GF-D8 (cell line): ENCODE data around the gene AP3S1.

Source experiments
- DNase-seq: peaks from one replicate; lab custom pipeline; 2025; lab: John Stamatoyannopoulos, UW

AP3S1 gene

GRCh38 chr5:115825948-115826347 is 15.8 kb upstream of the AP3S1 start:
- no peak for DNase-seq

GRCh38 chr5:115829913-115830312 is 11.8 kb upstream of the AP3S1 start:
- no peak for DNase-seq

- no peak for DNase-seq
These were observed 10.5 kb upstream of the AP3S1 start for GRCh38 chr5:115831163-115831768.

GRCh38 chr5:115835481-115835880 is 6.3 kb upstream of the AP3S1 start:
- no peak for DNase-seq

GRCh38 chr5:115838885-115839518 is 2.7 kb upstream of the AP3S1 start:
- no peak for DNase-seq

- DNase-seq = no peak
These were observed 862 bp upstream of the AP3S1 start for GRCh38 chr5:115840873-115841272.

- DNase-seq = no peak
These were observed 577 bp downstream of the AP3S1 start for GRCh38 chr5:115842089-115842935.

GRCh38 chr5:115842952-115843351 is 1.2 kb downstream of the AP3S1 start:
- DNase-seq = no peak

GRCh38 chr5:115843444-115844130 is 1.9 kb downstream of the AP3S1 start:
- DNase-seq = no peak

GRCh38 chr5:115844321-115844817 is 2.6 kb downstream of the AP3S1 start:
- no peak for DNase-seq

GRCh38 chr5:115847290-115847689 is 5.6 kb downstream of the AP3S1 start:
- DNase-seq = no peak

GRCh38 chr5:115849258-115849798 is 7.6 kb downstream of the AP3S1 start:
- no peak for DNase-seq

- DNase-seq = no peak
These were observed 9.1 kb downstream of the AP3S1 start for GRCh38 chr5:115850744-115851416.

- no peak for DNase-seq
These were observed 12.4 kb downstream of the AP3S1 start for GRCh38 chr5:115854139-115854538.

GRCh38 chr5:115855959-115856358 is 14.2 kb downstream of the AP3S1 start:
- peak; percentile 30 for DNase-seq

- no peak for DNase-seq
These were observed 15.3 kb downstream of the AP3S1 start for GRCh38 chr5:115857057-115857479.

GRCh38 chr5:115857626-115858349 is 16.1 kb downstream of the AP3S1 start:
- no peak for DNase-seq

- no peak for DNase-seq
These were observed 16.7 kb downstream of the AP3S1 start for GRCh38 chr5:115858396-115858795.

- DNase-seq = no peak
These were observed 17.6 kb downstream of the AP3S1 start for GRCh38 chr5:115859378-115859777.

- no peak for DNase-seq
These were observed 27.6 kb downstream of the AP3S1 start for GRCh38 chr5:115869256-115869795.
